ENCODE results near the gene EFNA4. TPM values are rescaled to one million over a fixed set of nuclear protein-coding genes. Genes with fewer than 3 reads are reported as not detected.

Gene EFNA4
- total and polyA plus RNA-seq, 2 donors (not counting 1 experiment from before 2014, with no cell fraction given): 3.8 to 4.3 TPM

DNA sequence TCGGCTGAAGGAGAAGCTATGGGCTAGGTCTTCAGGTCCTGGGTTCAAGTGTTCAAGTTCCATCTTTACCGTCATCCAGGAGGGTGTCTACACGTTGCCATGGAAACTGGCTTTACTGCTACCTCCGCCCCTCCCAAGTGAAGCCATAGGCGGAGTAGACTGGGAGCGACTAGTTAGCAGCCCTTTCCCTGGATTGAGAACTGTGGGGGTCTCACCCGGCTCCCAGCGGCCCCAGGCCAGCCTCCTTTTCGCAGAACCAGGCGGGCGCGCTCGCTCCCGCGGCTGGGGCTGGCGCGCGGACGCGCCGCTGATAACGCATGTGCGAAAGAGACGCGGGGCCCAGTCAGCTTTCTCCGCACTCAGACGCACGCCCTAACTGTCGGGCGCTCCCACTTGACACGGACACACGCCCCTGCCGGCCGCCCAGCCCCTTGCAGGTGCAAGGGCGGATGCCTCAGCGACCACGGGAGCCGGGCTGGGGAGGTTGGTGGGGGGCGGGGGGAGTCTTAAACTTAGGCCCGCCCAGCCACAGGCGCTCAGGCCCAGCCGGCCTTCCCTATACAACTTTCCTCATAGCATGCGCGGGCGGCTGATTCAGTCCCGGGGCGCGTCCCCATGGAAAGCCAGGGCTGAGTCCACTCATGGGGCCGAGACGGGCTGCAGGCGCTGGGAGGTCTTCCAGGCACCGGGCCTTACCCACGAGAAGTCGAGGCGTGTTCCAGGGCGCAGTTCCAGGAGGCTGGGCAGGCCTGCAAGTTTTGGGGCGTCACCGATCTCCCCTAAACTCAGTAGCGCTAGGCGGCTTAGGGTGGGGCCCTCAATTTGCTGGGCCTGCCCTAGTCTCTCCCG is 7.4 kb downstream of the EFNA4 start:
- no peak overlapping the region for H3K27ac ChIP-seq (ENCODE audit: insufficient read depth, low read length)
- peaks cover 5% of the 10 kb centered on the region for H3K4me1 ChIP-seq (ENCODE audit: control insufficient read depth, extremely low read depth, insufficient read depth, low read length)
- no peaks in the 10 kb centered on the region for H3K9me3 ChIP-seq (ENCODE audit: control insufficient read depth, insufficient read depth, low read depth, low read length)
- TF ChIP-seq EZH2 (IDR thresholded peaks at IDR 0.05; ENCODE audit: low read length, missing control alignments): no peak
- TF ChIP-seq, protein P1, sequence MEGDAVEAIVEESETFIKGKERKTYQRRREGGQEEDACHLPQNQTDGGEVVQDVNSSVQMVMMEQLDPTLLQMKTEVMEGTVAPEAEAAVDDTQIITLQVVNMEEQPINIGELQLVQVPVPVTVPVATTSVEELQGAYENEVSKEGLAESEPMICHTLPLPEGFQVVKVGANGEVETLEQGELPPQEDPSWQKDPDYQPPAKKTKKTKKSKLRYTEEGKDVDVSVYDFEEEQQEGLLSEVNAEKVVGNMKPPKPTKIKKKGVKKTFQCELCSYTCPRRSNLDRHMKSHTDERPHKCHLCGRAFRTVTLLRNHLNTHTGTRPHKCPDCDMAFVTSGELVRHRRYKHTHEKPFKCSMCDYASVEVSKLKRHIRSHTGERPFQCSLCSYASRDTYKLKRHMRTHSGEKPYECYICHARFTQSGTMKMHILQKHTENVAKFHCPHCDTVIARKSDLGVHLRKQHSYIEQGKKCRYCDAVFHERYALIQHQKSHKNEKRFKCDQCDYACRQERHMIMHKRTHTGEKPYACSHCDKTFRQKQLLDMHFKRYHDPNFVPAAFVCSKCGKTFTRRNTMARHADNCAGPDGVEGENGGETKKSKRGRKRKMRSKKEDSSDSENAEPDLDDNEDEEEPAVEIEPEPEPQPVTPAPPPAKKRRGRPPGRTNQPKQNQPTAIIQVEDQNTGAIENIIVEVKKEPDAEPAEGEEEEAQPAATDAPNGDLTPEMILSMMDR (conservative IDR thresholded peaks at IDR 0.05 in 1 of 2, IDR thresholded peaks at IDR 0.05 in 1 of 2; ENCODE audit: low read depth in 1 of 2, low read length in 2 of 2): peak in 1 of 2 donors; percentile 24
- H3K4me2 ChIP-seq (ENCODE audit: extremely low read depth, insufficient read depth, low read length): peak overlapping the region; percentile 87
- H3K36me3 ChIP-seq (ENCODE audit: control insufficient read depth, insufficient read depth, low read length): no peaks in the 10 kb centered on the region
- H2AFZ ChIP-seq (ENCODE audit: low read length): peak overlapping the region; percentile 74
- DNase-seq (ENCODE audit: low read depth in 2 of 2): peak; percentile 61 to 78
- no peaks in the 10 kb centered on the region for H4K20me1 ChIP-seq (ENCODE audit: control insufficient read depth, extremely low read depth, insufficient read depth, low read length)
- H3K27me3 ChIP-seq (ENCODE audit: control insufficient read depth, insufficient read depth, low read length): peaks cover 15% of the 10 kb centered on the region
- H3K4me3 ChIP-seq (replicated peaks in 1 of 4; ENCODE audit: control extremely low read depth in 1 of 4, insufficient read depth in 1 of 4, low read depth in 3 of 4, low read length in 4 of 4): peak overlapping the region in 3 of 4 experiments; percentile 50 to 57 (median 54)
- H3K79me2 ChIP-seq (ENCODE audit: control insufficient read depth, insufficient read depth, low read length): no peaks in the 10 kb centered on the region
- H3K9ac ChIP-seq (ENCODE audit: insufficient read depth, low read length): peak overlapping the region; percentile 30

DNA sequence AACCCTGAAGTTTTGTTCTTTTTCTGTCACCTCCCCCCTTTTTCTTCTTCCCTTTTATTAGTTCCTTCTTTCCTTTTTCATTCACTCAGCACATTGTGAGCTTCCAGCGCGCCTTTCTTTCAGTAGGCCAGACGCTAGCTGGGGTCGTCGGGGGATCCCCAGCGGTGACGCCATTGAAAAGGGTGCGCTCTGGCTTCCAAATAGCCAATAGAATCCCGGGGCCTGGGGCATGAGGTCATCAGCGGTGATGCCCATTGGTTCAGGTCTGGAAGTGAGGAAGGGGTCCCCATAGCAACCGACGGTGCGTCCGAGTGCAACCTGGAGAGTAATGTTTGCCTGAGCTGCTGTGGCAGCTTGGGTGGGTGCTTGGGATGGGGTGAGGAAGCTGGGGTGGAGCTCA is 8.2 kb downstream of the EFNA4 start:
- Histone ChIP-seq H3K36me3 (ENCODE audit: control insufficient read depth, insufficient read depth, low read length) (no peaks in the 10 kb centered on the region), H3K79me2 (ENCODE audit: control insufficient read depth, insufficient read depth, low read length) (no peaks in the 10 kb centered on the region), H3K9ac (ENCODE audit: insufficient read depth, low read length) (no peak overlapping the region), H3K4me1 (ENCODE audit: control insufficient read depth, extremely low read depth, insufficient read depth, low read length) (peaks cover 5% of the 10 kb centered on the region), H4K20me1 (ENCODE audit: control insufficient read depth, extremely low read depth, insufficient read depth, low read length) (no peaks in the 10 kb centered on the region), H3K27me3 (ENCODE audit: control insufficient read depth, insufficient read depth, low read length) (peaks cover 21% of the 10 kb centered on the region), H3K4me2 (ENCODE audit: extremely low read depth, insufficient read depth, low read length) (no peak overlapping the region), H3K27ac (ENCODE audit: insufficient read depth, low read length) (no peak overlapping the region), H2AFZ (ENCODE audit: low read length) (no peak overlapping the region), H3K4me3 (replicated peaks in 1 of 4; ENCODE audit: control extremely low read depth in 1 of 4, insufficient read depth in 1 of 4, low read depth in 3 of 4, low read length in 4 of 4) (no peak overlapping the region), H3K9me3 (ENCODE audit: control insufficient read depth, insufficient read depth, low read depth, low read length) (no peaks in the 10 kb centered on the region)
- DNase-seq (ENCODE audit: low read depth in 2 of 2): no peak
- TF ChIP-seq, protein P1 (conservative IDR thresholded peaks at IDR 0.05 in 1 of 2, IDR thresholded peaks at IDR 0.05 in 1 of 2; ENCODE audit: low read depth in 1 of 2, low read length in 2 of 2): no peak
- no peak for TF ChIP-seq EZH2 (IDR thresholded peaks at IDR 0.05; ENCODE audit: low read length, missing control alignments)

DNA sequence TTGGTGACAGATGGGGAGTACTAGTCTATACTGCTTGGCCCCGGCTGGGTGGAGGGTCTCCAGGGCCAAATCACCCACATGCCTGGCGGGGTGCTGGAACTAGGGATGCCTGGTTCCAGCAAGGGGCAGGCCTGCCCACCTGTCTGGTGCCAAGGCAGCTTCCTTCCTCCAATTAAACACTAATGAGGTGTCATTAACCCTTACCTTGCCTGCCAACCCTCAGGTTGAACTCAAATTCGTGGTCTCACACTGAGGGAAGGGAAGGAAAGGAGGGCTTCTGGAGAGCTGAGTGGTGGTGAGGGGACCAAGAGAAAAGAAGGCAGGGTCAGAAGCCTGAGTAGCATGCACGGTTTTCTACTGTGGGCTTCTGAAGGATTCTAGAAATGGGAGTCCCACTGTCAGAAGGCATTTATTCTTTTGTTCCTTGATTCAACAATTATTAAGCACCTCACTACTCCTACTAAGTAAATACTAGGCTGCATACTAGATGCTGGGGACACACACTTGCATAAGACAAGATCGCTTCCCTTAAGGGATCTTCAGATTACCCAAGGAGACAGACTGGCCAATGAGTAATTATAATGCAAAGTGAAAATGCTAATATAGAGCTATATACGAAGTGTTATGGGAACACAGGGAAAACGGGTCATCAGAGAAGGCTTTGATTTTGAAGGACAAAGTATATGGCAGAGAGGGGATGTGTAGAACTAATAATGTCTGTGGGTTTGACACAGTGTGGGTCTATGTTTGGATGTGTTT is 9.2 kb downstream of the EFNA4 start:
- Histone ChIP-seq H3K27ac (ENCODE audit: insufficient read depth, low read length) (no peak overlapping the region), H2AFZ (ENCODE audit: low read length) (no peak overlapping the region), H3K4me1 (ENCODE audit: control insufficient read depth, extremely low read depth, insufficient read depth, low read length) (peaks cover 5% of the 10 kb centered on the region), H3K79me2 (ENCODE audit: control insufficient read depth, insufficient read depth, low read length) (no peaks in the 10 kb centered on the region), H3K36me3 (ENCODE audit: control insufficient read depth, insufficient read depth, low read length) (no peaks in the 10 kb centered on the region), H3K9ac (ENCODE audit: insufficient read depth, low read length) (no peak overlapping the region), H3K4me2 (ENCODE audit: extremely low read depth, insufficient read depth, low read length) (no peak overlapping the region), H3K9me3 (ENCODE audit: control insufficient read depth, insufficient read depth, low read depth, low read length) (no peaks in the 10 kb centered on the region), H4K20me1 (ENCODE audit: control insufficient read depth, extremely low read depth, insufficient read depth, low read length) (no peaks in the 10 kb centered on the region), H3K27me3 (ENCODE audit: control insufficient read depth, insufficient read depth, low read length) (peaks cover 27% of the 10 kb centered on the region), H3K4me3 (replicated peaks in 1 of 4; ENCODE audit: control extremely low read depth in 1 of 4, insufficient read depth in 1 of 4, low read depth in 3 of 4, low read length in 4 of 4) (no peak overlapping the region)
- DNase-seq (ENCODE audit: low read depth in 2 of 2): no peak
- TF ChIP-seq, protein P1 (conservative IDR thresholded peaks at IDR 0.05 in 1 of 2, IDR thresholded peaks at IDR 0.05 in 1 of 2; ENCODE audit: low read depth in 1 of 2, low read length in 2 of 2): no peak
- TF ChIP-seq EZH2 (IDR thresholded peaks at IDR 0.05; ENCODE audit: low read length, missing control alignments): no peak

Data from fibroblast of lung (primary cell).